Kidney epithelial cell (primary cell): ENCODE measurements around the gene CNNM4. TPM values are rescaled to one million over a fixed set of nuclear protein-coding genes. Genes with fewer than 3 reads are reported as not detected.

Experiments
- DNase-seq: peaks from one replicate; pipeline ENCODE4 v3.0.0-alpha.2; 2010; ENCODE audit warnings: low read depth
- H3K27me3 ChIP-seq: 2 replicates; pipeline ENCODE4 v1.6.0; 2011; ENCODE audit warnings: low read length; ENCODE audit not compliant: control insufficient read depth, insufficient read depth
- H3K36me3 ChIP-seq: 2 replicates; pipeline ENCODE4 v1.5.1; 2011; ENCODE audit warnings: low read length; ENCODE audit not compliant: control insufficient read depth, insufficient read depth
- H3K4me3 ChIP-seq: 2 replicates; pipeline ENCODE4 v1.5.1; 2011; ENCODE audit warnings: low read depth, mild to moderate bottlenecking, control low read depth, low read length
- total RNA-seq: library from RNA; depleted of rRNA; stranded (reverse); fragments of >200 nt; gene quantifications from 2 replicates; pipeline ENCODE4 v1.2.3, GENCODE V29; 2015
- TF ChIP-seq, protein P1 (sequence below): IDR thresholded peaks from 2 replicates; pipeline ENCODE4 v1.5.1; 2011; ENCODE audit warnings: mild to moderate bottlenecking, moderate library complexity, low read length, control low read depth, inconsistent platforms; ENCODE audit not compliant: insufficient read depth, poor library complexity, severe bottlenecking

The CNNM4 gene
- total RNA-seq, 1 donor from 2014 or later: 8.2 TPM

DNA sequence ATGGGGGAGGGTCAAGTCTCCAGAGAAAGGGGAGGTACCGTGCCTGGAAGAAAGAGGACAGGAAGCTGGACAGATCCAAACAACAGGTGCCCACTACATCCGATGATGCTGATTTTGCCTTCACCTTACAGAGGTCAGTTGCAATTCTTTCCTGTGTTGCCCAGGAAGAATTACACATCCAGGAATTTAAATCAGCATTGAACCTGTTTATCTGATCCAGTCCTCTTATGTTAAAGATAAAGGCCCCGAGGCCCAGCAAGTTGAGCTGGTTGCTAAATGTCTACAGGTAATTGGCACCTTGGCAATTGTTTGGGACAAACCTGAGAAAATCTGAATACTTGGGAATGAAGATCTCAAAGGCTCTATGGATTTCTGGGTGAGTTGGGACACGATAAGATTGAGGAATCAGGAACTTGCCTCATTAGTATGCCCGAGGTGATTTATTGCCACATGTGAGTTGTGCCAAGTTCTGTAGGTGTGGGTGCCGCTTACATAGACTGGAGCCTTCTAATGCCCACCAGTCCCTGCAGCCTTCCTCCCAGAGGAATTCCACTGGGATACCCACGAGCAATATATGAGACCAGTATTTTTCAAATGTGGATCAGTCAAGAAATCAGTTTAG is 6.9 kb upstream of the CNNM4 start:
- TF ChIP-seq, protein P1, sequence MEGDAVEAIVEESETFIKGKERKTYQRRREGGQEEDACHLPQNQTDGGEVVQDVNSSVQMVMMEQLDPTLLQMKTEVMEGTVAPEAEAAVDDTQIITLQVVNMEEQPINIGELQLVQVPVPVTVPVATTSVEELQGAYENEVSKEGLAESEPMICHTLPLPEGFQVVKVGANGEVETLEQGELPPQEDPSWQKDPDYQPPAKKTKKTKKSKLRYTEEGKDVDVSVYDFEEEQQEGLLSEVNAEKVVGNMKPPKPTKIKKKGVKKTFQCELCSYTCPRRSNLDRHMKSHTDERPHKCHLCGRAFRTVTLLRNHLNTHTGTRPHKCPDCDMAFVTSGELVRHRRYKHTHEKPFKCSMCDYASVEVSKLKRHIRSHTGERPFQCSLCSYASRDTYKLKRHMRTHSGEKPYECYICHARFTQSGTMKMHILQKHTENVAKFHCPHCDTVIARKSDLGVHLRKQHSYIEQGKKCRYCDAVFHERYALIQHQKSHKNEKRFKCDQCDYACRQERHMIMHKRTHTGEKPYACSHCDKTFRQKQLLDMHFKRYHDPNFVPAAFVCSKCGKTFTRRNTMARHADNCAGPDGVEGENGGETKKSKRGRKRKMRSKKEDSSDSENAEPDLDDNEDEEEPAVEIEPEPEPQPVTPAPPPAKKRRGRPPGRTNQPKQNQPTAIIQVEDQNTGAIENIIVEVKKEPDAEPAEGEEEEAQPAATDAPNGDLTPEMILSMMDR: no peak
- H3K36me3 ChIP-seq: no peaks in the 10 kb centered on the region
- no peak overlapping the region for H3K4me3 ChIP-seq
- no peaks in the 10 kb centered on the region for H3K27me3 ChIP-seq
- DNase-seq: no peak

GRCh38 chr2:96754317-96754716 is 6.4 kb upstream of the CNNM4 start:
- no peaks in the 10 kb centered on the region for H3K27me3 ChIP-seq

DNA sequence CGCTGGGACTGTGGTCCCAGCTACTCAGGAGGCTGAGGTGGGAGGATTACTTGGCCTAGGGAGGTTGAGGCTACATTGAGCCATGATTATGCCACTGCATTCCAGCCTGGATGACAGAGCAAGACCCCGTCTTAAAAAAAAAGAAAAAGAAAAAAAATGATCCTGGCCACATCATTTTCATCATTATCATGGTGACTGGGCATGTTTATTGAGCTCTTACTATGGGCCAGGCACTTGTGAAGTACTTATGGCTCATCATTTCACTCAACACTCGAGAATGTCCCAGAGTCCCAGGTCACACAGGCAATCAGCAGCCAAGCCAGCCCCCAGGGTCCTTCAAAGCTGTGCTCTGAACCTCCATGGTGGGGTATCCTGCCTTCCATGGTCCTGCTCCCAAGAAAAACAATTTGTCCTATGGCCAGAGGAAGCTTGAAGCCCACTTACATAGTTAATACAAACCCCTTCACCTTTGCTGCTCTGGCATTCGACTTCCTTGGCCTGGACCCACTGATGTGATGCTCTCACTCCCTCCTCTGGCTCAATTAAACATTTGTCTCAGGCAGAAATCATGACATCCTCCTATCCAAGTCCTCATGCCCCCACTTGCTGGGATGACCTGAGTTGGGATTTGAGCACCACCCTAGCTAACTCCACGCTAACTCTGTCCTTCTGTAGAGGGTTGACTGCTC is 3.8 kb upstream of the CNNM4 start:
- no peak overlapping the region for H3K4me3 ChIP-seq
- no peaks in the 10 kb centered on the region for H3K27me3 ChIP-seq
- no peaks in the 10 kb centered on the region for H3K36me3 ChIP-seq
- DNase-seq: no peak
- TF ChIP-seq, protein P1: no peak

More at GRCh38 chr2:96754317-96754716, 6.4 kb upstream of the CNNM4 start:
- Histone ChIP-seq H3K36me3 (no peaks in the 10 kb centered on the region), H3K4me3 (no peak overlapping the region)
- no peak for DNase-seq
- TF ChIP-seq, protein P1: no peak

DNA sequence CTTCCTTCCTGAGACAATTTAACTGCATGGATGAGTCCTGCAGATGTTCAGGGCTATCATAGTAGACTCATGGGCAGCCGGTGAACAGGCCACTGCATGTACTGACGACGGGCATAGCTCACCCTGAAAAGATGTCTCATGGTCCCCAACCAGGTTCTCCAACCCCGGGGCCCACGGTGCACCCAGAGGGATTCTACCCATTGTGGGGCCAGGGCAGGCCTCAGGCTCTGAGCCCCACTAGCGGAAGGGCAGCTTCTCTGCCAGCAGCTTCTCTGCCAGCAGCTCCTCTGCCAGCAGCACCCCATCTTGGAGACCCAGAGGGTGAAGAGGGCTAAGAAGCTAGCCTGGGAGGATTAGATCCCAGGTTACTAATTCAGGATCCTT is 3.2 kb upstream of the CNNM4 start:
- TF ChIP-seq, protein P1: no peak
- no peaks in the 10 kb centered on the region for H3K27me3 ChIP-seq
- no peak for DNase-seq
- no peak overlapping the region for H3K4me3 ChIP-seq
- no peaks in the 10 kb centered on the region for H3K36me3 ChIP-seq

DNA sequence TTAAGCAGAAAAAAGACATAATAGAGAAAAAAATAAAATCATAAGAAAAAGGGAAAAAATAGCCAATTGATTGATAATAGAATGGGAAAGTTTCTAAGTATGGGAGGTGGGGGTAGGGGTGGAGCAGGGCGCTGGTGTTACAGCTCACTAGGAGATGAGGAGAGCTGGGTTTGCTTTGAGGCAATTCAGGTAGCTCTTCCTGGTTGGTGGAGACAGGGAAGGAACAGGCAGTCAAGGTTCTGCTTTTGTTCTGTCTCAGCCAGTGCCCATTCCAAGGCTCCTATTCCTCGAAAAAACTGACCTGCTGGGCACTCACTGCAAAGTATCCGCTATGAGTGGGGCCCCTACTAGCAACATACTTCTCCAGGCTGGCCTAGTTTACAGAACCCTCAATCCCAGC is 1.7 kb upstream of the CNNM4 start:
- Histone ChIP-seq H3K27me3 (no peaks in the 10 kb centered on the region), H3K4me3 (no peak overlapping the region), H3K36me3 (no peaks in the 10 kb centered on the region)
- TF ChIP-seq, protein P1: no peak
- no peak for DNase-seq

DNA sequence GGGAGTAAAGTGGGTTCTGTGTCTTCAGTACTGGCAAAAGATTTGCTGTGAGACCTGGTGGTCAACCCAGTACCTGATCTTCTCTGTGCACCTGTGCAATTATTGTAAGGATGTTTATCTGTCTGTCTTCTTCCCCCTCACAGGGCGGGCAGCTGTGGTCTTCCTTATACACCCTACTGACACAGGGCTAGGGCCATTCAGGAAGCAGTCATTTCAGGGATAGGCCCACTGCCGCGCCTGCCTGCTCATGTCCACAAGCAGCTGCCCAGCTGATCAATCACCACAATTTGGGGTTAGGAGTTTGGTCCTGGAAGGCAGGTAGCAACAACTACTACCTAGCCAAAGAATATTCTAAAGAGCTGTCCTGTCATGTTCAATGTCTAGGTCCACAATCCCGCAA is 1.2 kb upstream of the CNNM4 start:
- no peak overlapping the region for H3K4me3 ChIP-seq
- TF ChIP-seq, protein P1: no peak
- no peaks in the 10 kb centered on the region for H3K27me3 ChIP-seq
- H3K36me3 ChIP-seq: no peaks in the 10 kb centered on the region
- DNase-seq: no peak
